GM08714 (cell line): ENCODE measurements around the gene FIBP.
"Not testable (repeated sequence)": the region's sequence is repeated elsewhere in the genome, so short reads cannot be mapped to it uniquely, and the experiment has no call there.

Experiments
- H3K4me3 ChIP-seq: fragments of 200-500 bp; sonication (Bioruptor generic); 2 replicates; pipeline ENCODE4 v1.5.1; 2014; ENCODE audit warnings: mild to moderate bottlenecking, low read length, inconsistent platforms
- ZNF274 ChIP-seq: IDR thresholded peaks from 2 replicates; pipeline ENCODE4 v1.6.1; 2012; ENCODE audit warnings: mild to moderate bottlenecking, low read depth, low read length

FIBP gene

GRCh38 chr11:65856689-65857499, 31.4 kb downstream of the FIBP start:
- TF ChIP-seq ZNF274, result no peak

GRCh38 chr11:65855927-65856363, 32.3 kb downstream of the FIBP start:
- H3K4me3 ChIP-seq, result peak overlapping the region; percentile 86
- no peak for TF ChIP-seq ZNF274

More at GRCh38 chr11:65856689-65857499, 31.4 kb downstream of the FIBP start:
- peak overlapping the region; percentile 86 for H3K4me3 ChIP-seq

- H3K4me3 ChIP-seq, result no peak overlapping the region
These were observed 33.1 kb downstream of the FIBP start for GRCh38 chr11:65854852-65855837.

GRCh38 chr11:65854161-65854592, 34.1 kb downstream of the FIBP start:
- H3K4me3 ChIP-seq, result no peak overlapping the region
- TF ChIP-seq ZNF274, result no peak

More at GRCh38 chr11:65854852-65855837, 33.1 kb downstream of the FIBP start:
- no peak for TF ChIP-seq ZNF274

- H3K4me3 ChIP-seq, result no peak overlapping the region
- TF ChIP-seq ZNF274, result no peak
These were observed 34.9 kb downstream of the FIBP start for GRCh38 chr11:65853246-65853979.

GRCh38 chr11:65852508-65853245, 35.6 kb downstream of the FIBP start:
- no peak for TF ChIP-seq ZNF274
- no peak overlapping the region for H3K4me3 ChIP-seq

GRCh38 chr11:65851811-65852507, 36.3 kb downstream of the FIBP start:
- no peak overlapping the region for H3K4me3 ChIP-seq
- no peak for TF ChIP-seq ZNF274

- no peak for TF ChIP-seq ZNF274
- H3K4me3 ChIP-seq, result no peak overlapping the region
These were observed 37.1 kb downstream of the FIBP start for GRCh38 chr11:65851083-65851579.

GRCh38 chr11:65850217-65851082, 37.8 kb downstream of the FIBP start:
- H3K4me3 ChIP-seq, result no peak overlapping the region
- TF ChIP-seq ZNF274, result no peak

GRCh38 chr11:65849771-65850216, 38.5 kb downstream of the FIBP start:
- no peak overlapping the region for H3K4me3 ChIP-seq
- no peak for TF ChIP-seq ZNF274

GRCh38 chr11:65849366-65849765, 38.9 kb downstream of the FIBP start:
- no peak overlapping the region for H3K4me3 ChIP-seq
- TF ChIP-seq ZNF274, result no peak

GRCh38 chr11:65848693-65849092, 39.6 kb downstream of the FIBP start:
- not testable (repeated sequence) for H3K4me3 ChIP-seq
